Activated CD4-positive, alpha-beta T cell treated with anti-CD3 and anti-CD28 coated beads, Interleukin-2, amount 10 ng/mL, durations not matched to agents 24 days and 14 days (primary cell): Measurements from ENCODE around the gene SP140. TPM values are rescaled to one million over a fixed set of nuclear protein-coding genes. Genes with fewer than 3 reads are reported as not detected.

Experiments
- DNase-seq: peaks from one replicate; pipeline ENCODE4 v3.0.0; 2022
- H3K27ac Mint-ChIP-seq: one replicate; pipeline ENCODE4 v1.8.0; 2022; ENCODE audit warnings: mild to moderate bottlenecking, mixed read lengths
- H3K27me3 Mint-ChIP-seq: one replicate; pipeline ENCODE4 v1.8.0; 2022; ENCODE audit warnings: mixed read lengths
- H3K36me3 Mint-ChIP-seq: one replicate; pipeline ENCODE4 v1.8.0; 2022; ENCODE audit warnings: low read depth, mild to moderate bottlenecking, mixed read lengths
- H3K4me1 Mint-ChIP-seq: one replicate; pipeline ENCODE4 v1.8.0; 2021; ENCODE audit warnings: mixed read lengths
- H3K4me3 Mint-ChIP-seq: one replicate; pipeline ENCODE4 v1.8.0; 2022; ENCODE audit warnings: mild to moderate bottlenecking, moderate library complexity, mixed read lengths
- H3K9me3 Mint-ChIP-seq: one replicate; pipeline ENCODE4 v1.8.0; 2021; ENCODE audit warnings: mixed read lengths
- intact Hi-C: fragments of 100-400 bp; cut with micrococcal nuclease; formaldehyde crosslinking; loops from one replicate; pipeline ENCODE4 v1.15.1; 2023
- total RNA-seq: library from RNA; stranded (reverse); gene quantifications from 2 replicates; pipeline ENCODE4 v1.2.3, GENCODE V29; 2022

Gene SP140
- total RNA-seq, 1 donor from 2014 or later: 241 TPM

DNA sequence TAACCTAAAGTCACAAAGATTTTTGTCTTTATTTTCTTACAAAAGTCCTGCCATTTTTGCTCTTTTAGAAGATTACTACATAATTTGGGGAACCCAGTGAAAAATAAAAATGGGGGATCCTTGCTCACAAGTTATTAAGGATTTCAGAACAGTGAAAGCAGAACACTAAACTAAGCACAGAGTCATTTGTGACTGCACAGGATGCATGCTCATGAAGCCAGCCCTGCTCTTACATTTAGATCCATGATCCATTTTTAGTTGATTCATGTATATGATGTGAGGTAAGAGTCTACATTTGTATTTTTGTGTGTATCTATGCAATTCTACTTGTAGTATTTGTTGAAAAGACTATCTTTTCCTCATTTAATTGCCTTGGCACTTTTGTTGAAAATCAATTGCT, 123.3 kb downstream of the SP140 start:
- intact Hi-C loops: loop anchor here (1.0 to 5.0 kb wide), 3 partner anchors 19 to 310 kb away; no protein-coding TSS in a partner anchor
- Mint-ChIP-seq H3K9me3 (peaks cover 30% of the 10 kb centered on the region), H3K36me3 (peaks cover 62% of the 10 kb centered on the region), H3K27me3 (no peaks in the 10 kb centered on the region), H3K27ac (peak overlapping the region; percentile 93), H3K4me3 (peak overlapping the region; percentile 62), H3K4me1 (peaks cover 51% of the 10 kb centered on the region)
- no peak for DNase-seq

DNA sequence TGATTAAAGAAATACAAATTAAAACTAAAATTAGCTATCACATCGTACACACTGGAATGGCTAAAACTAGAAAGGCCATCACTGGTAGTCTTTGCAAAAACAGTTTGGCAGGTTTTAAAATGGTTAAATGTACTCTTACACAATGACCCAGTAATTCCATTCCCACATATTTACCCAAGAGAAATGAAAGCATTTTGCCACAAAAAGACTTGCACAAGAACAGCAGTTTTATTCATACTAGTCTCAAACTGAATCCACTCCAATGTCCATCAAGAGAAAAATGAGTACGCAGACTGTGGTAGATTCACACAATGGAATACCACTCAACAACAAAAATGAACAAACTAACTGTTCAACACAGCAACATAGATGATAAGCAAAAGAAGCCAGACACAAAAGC, 130.5 kb downstream of the SP140 start:
- H3K9me3 Mint-ChIP-seq: peaks cover 3% of the 10 kb centered on the region
- no peak overlapping the region for H3K4me3 Mint-ChIP-seq
- H3K4me1 Mint-ChIP-seq: peaks cover 15% of the 10 kb centered on the region
- H3K27me3 Mint-ChIP-seq: no peaks in the 10 kb centered on the region
- no peak overlapping the region for H3K27ac Mint-ChIP-seq
- intact Hi-C loops: no loop called here
- DNase-seq: no peak
- peaks cover 65% of the 10 kb centered on the region for H3K36me3 Mint-ChIP-seq

GRCh38 chr2:230358305-230358704, 132.8 kb downstream of the SP140 start:
- intact Hi-C loops: no loop called here
- no peak for DNase-seq
- peaks cover 74% of the 10 kb centered on the region for H3K36me3 Mint-ChIP-seq
- H3K9me3 Mint-ChIP-seq: peaks cover 18% of the 10 kb centered on the region
- H3K4me1 Mint-ChIP-seq: peaks cover 30% of the 10 kb centered on the region
- H3K27ac Mint-ChIP-seq: no peak overlapping the region
- no peak overlapping the region for H3K4me3 Mint-ChIP-seq
- no peaks in the 10 kb centered on the region for H3K27me3 Mint-ChIP-seq

GRCh38 chr2:230360028-230360427, 134.5 kb downstream of the SP140 start:
- Mint-ChIP-seq H3K27ac (no peak overlapping the region), H3K4me3 (no peak overlapping the region), H3K9me3 (peaks cover 22% of the 10 kb centered on the region), H3K4me1 (peaks cover 26% of the 10 kb centered on the region), H3K36me3 (peaks cover 82% of the 10 kb centered on the region), H3K27me3 (no peaks in the 10 kb centered on the region)
- intact Hi-C loops: no loop called here
- no peak for DNase-seq

GRCh38 chr2:230362030-230362691, 136.6 kb downstream of the SP140 start:
- DNase-seq: no peak
- intact Hi-C loops: no loop called here
- H3K27ac Mint-ChIP-seq: peak overlapping the region; percentile 82
- H3K4me1 Mint-ChIP-seq: peaks cover 24% of the 10 kb centered on the region
- H3K36me3 Mint-ChIP-seq: peaks cover 85% of the 10 kb centered on the region
- peaks cover 22% of the 10 kb centered on the region for H3K9me3 Mint-ChIP-seq
- no peaks in the 10 kb centered on the region for H3K27me3 Mint-ChIP-seq
- peak overlapping the region; percentile 7 for H3K4me3 Mint-ChIP-seq

Other genes with a start within 250 kb of the SP140 start
- 4.0 and 5.1 TPM in 2 replicates for gene SLC16A14, start 156.8 kb upstream of the SP140 start, total RNA-seq
- gene SP110, start 5.8 kb upstream of the SP140 start, total RNA-seq: 137 and 148 TPM in 2 replicates
- gene SP140L, start 101.5 kb downstream of the SP140 start, total RNA-seq: 48.9 and 49.1 TPM in 2 replicates
- 162 and 165 TPM in 2 replicates for gene SP100, start 190.5 kb downstream of the SP140 start, total RNA-seq